Psoas muscle (tissue), 8 donors: ENCODE results near the gene HGD. TPM values are rescaled to one million over a fixed set of nuclear protein-coding genes. Genes with fewer than 3 reads are reported as not detected.

Experiments used
- ATAC-seq, 4 donors: fragments of 200-7000 bp; cut with Tn5 transposase; one replicate each; pipeline ENCODE4 v1.9.1; 2020; ENCODE audit warnings: moderate library complexity in 3 of 4, mild to moderate bottlenecking in 2 of 4
- DNase-seq, 2 donors: peaks; one replicate each; pipeline ENCODE4 v3.0.0-alpha.2; 2020
- H3K27ac ChIP-seq: fragments of 200-600 bp; one replicate; pipeline ENCODE4 v1.8.0; 2022
- H3K27me3 ChIP-seq, 3 donors: fragments of 200-600 bp in 1 of 3; one replicate each; pipeline versions ENCODE4 v1.6.1 to v1.8.0; 2013 to 2022; ENCODE audit warnings: low read length in 2 of 3, mild to moderate bottlenecking in 2 of 3, moderate library complexity in 1 of 3; ENCODE audit not compliant: insufficient read depth in 3 of 3
- H3K36me3 ChIP-seq, 2 donors: fragments of 200-600 bp in 1 of 2; one replicate each; pipeline versions ENCODE4 v1.6.1 to v1.8.0; 2013 to 2022; ENCODE audit warnings: low read depth in 1 of 2, mild to moderate bottlenecking in 1 of 2, moderate library complexity in 1 of 2; ENCODE audit not compliant: insufficient read depth in 1 of 2
- H3K4me1 ChIP-seq: fragments of 200-600 bp; one replicate; pipeline ENCODE4 v1.8.0; 2022
- H3K4me3 ChIP-seq: fragments of 200-600 bp; one replicate; pipeline ENCODE4 v1.8.0; 2022; ENCODE audit warnings: mild to moderate bottlenecking
- H3K9me3 ChIP-seq: fragments of 200-600 bp; one replicate; pipeline ENCODE4 v1.8.0; 2022
- CTCF ChIP-seq: fragments of 200-600 bp; IDR thresholded peaks from one replicate; pipeline ENCODE4 v1.8.0; 2022; ENCODE audit warnings: antibody characterized with exemption
- WGBS, 3 donors: extraction: QIAGEN DNeasy Blood & Tissue Kit; methylation state at CpG; one replicate each; pipeline versions ENCODE4 v1.1.6 to v1.1.7; 2013; 5-methylcytosine and 5-hydroxymethylcytosine counted together
- intact Hi-C, 2 donors: fragments of 100-400 bp; cut with DNase I; formaldehyde crosslinking; loops; one replicate each; pipeline versions ENCODE4 v1.11.0 to v1.14.2; 2022
- polyA plus RNA-seq, 3 donors: library from polyadenylated mRNA; stranded (reverse); fragments of 200-250 nt; gene quantifications; one replicate each; pipeline ENCODE4 v1.2.3, GENCODE V29; 2013
- total RNA-seq, 4 donors: library from RNA; stranded (reverse); fragmentation: NEBNext Ultra II Directional in 2 of 4; extraction: Animal tissue kit (Norgen Biotek cat#: 25700) in 2 of 4; gene quantifications; one replicate each; pipeline versions ENCODE4 v1.2.1 to v1.2.4, GENCODE V29; 2021 to 2023
- donor health status: healthy with polysubstance abuse.
- donor health status: DM: no; HTN: no; CAD: no; lungs with moderate emphysema.
- donor health status: Bipolar disorder and iron deficiency.
- donor health status: healthy.
- donor health status: DM: yes; HTN: yes; CAD: no.
- donor health status: DM: no; HTN: no; CAD: no.
- donor health status: DM: no; HTN: no; CAD: no.
- donor health status: DM: yes; HTN: yes; CAD: no.

The HGD gene
- total and polyA plus RNA-seq, 7 donors = 0.09 to 0.46 (median 0.40) TPM; not detected in 2

- H3K27me3 ChIP-seq = no peaks in the 10 kb centered on the region
- WGBS, 3 donors = 91 to 100% (median 96%) methylated on average over 1 of the region's 1 CpG
These were observed 28.3 kb upstream of the HGD start for GRCh38 chr3:120710369-120710768.

GRCh38 chr3:120708408-120708807 is 26.4 kb upstream of the HGD start:
- Histone ChIP-seq H3K36me3 (peaks cover 0 to 39% of the 10 kb centered on the region in 2 donors), H3K27ac (no peak overlapping the region), H3K4me3 (no peak overlapping the region), H3K27me3 (no peaks in the 10 kb centered on the region), H3K9me3 (no peaks in the 10 kb centered on the region), H3K4me1 (no peaks in the 10 kb centered on the region)
- intact Hi-C loops = no loop called here
- ATAC-seq (no peak), DNase-seq (no peak)
- no peak for TF ChIP-seq CTCF

More at GRCh38 chr3:120710369-120710768, 28.3 kb upstream of the HGD start:
- ATAC-seq = no peak
- TF ChIP-seq CTCF = no peak
- Histone ChIP-seq H3K36me3 (peaks cover 0 to 27% of the 10 kb centered on the region in 2 donors), H3K4me3 (no peak overlapping the region), H3K4me1 (no peaks in the 10 kb centered on the region), H3K27ac (no peak overlapping the region), H3K9me3 (no peaks in the 10 kb centered on the region)
- DNase-seq = no peak
- intact Hi-C loops = no loop called here

- no peaks in the 10 kb centered on the region for H3K4me1 ChIP-seq
- no peak overlapping the region for H3K4me3 ChIP-seq
- peaks cover 0 to 39% of the 10 kb centered on the region in 2 donors for H3K36me3 ChIP-seq
- DNase-seq (no peak), ATAC-seq (no peak)
- TF ChIP-seq CTCF = no peak
- no peaks in the 10 kb centered on the region for H3K9me3 ChIP-seq
- H3K27me3 ChIP-seq = no peaks in the 10 kb centered on the region
- intact Hi-C loops = no loop called here
- H3K27ac ChIP-seq = no peak overlapping the region
These were observed 24.9 kb upstream of the HGD start for GRCh38 chr3:120706950-120707349.

- 70 to 91% (median 71%) methylated on average over 5 of the region's 5 CpGs for WGBS, 3 donors
- Histone ChIP-seq H3K27ac (no peak overlapping the region), H3K4me1 (no peaks in the 10 kb centered on the region), H3K27me3 (no peaks in the 10 kb centered on the region), H3K36me3 (peaks cover 0 to 39% of the 10 kb centered on the region in 2 donors), H3K9me3 (no peaks in the 10 kb centered on the region), H3K4me3 (no peak overlapping the region)
- ATAC-seq (no peak), DNase-seq (no peak)
- intact Hi-C loops = no loop called here
- TF ChIP-seq CTCF = no peak
These were observed 24.0 kb upstream of the HGD start for GRCh38 chr3:120705884-120706582.

GRCh38 chr3:120699333-120699732 is 17.3 kb upstream of the HGD start:
- ATAC-seq = no peak
- no peak for DNase-seq
- Histone ChIP-seq H3K4me1 (no peaks in the 10 kb centered on the region), H3K9me3 (no peaks in the 10 kb centered on the region), H3K36me3 (peaks cover 0 to 16% of the 10 kb centered on the region in 2 donors), H3K4me3 (no peak overlapping the region), H3K27me3 (no peaks in the 10 kb centered on the region), H3K27ac (no peak overlapping the region)
- intact Hi-C loops = no loop called here
- no peak for TF ChIP-seq CTCF
- 75 to 85% (median 81%) methylated on average over 3 of the region's 3 CpGs for WGBS, 3 donors
